Stimulated activated CD4-positive, alpha-beta T cell treated with anti-CD3 and anti-CD28 coated beads, Interleukin-4, amount 100 ng/mL, for 1 hour (primary cell): ENCODE results near the gene ARID1B.

Experiments used
- DNase-seq: peaks from one replicate; pipeline ENCODE4 v3.0.0-alpha.2; 2020

The ARID1B gene

DNA sequence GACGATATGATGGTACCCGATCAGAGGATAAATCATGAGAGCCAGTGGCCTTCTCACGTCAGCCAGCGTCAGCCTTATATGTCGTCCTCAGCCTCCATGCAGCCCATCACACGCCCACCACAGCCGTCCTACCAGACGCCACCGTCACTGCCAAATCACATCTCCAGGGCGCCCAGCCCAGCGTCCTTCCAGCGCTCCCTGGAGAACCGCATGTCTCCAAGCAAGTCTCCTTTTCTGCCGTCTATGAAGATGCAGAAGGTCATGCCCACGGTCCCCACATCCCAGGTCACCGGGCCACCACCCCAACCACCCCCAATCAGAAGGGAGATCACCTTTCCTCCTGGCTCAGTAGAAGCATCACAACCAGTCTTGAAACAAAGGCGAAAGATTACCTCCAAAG is 423.9 kb downstream of the ARID1B start:
- DNase-seq, result no peak

DNA sequence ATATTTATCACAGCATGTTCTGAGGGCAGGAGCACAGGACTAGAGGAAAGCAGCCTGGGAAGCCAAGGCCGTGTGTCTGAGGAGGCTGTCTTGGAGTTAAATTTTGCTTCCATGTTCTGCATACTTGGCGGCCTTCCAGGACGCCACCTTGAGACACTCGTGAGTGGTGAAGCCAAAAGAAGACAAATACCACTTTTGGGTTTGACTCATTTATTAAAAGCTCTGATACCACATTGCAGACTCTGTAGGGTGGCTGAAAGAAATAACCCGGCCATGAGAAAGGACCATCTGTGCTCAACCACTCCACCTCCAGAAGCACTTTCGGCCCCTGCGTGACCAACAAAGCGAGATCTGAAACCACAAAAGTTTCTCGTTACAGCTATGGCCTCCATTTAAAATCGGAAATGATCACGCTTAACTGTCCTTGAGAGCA is 426.1 kb downstream of the ARID1B start:
- no peak for DNase-seq

DNA sequence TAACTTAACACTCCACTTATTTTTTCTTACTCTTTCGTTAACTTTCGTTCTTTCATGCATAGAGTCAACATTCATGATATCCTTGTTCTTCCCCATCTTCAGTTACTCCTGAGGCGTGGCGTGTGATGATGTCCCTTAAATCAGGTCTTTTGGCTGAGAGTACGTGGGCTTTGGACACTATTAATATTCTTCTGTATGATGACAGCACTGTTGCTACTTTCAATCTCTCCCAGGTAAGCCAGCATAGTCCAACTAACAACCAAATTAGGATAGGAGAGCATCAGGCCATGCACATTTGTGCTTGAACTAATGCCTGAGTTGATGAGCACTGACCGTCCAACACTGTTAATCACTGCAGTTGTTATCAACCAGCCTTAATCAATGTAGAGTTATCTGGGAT is 426.6 kb downstream of the ARID1B start:
- DNase-seq, result no peak

DNA sequence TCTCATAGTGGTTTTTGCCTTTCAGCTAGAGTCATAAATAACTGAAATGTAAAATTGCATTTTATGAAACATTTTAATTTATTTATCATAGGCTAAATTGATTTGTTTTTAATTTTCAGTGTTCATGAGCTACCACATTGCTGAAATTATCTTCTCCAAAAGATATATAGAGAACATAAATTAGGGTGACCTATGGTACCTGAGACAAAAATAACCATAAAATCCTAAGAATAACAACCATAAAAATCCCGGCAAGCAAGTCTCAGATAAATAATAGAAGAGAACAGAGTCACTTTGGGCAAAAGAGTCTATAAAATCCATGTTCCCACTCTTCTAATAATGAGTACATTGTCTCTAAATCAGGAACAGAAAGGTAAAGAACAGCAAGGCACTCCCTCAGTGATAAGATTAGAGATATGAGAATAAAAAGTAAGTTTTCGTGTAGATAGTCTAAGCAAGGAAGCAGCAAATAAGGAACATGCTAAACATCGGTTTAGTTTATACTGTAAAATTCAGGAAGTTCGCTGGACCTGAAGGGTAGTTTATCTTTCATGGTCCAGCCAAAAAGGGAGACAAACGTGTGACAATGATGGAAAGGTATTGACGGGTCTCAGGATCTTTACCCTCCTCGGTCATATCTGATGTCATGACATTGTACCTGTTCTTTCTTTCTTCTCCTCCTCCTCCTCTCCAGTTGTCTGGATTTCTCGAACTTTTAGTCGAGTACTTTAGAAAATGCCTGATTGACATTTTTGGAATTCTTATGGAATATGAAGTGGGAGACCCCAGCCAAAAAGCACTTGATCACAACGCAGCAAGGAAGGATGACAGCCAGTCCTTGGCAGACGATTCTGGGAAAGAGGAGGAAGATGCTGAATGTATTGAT is 428.5 kb downstream of the ARID1B start:
- DNase-seq, result no peak

DNA sequence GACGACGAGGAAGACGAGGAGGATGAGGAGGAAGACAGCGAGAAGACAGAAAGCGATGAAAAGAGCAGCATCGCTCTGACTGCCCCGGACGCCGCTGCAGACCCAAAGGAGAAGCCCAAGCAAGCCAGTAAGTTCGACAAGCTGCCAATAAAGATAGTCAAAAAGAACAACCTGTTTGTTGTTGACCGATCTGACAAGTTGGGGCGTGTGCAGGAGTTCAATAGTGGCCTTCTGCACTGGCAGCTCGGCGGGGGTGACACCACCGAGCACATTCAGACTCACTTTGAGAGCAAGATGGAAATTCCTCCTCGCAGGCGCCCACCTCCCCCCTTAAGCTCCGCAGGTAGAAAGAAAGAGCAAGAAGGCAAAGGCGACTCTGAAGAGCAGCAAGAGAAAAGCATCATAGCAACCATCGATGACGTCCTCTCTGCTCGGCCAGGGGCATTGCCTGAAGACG is 429.2 kb downstream of the ARID1B start:
- DNase-seq, result no peak

- DNase-seq, result no peak
These were observed 430.4 kb downstream of the ARID1B start for GRCh38 chr6:157207521-157208076.

- no peak for DNase-seq
These were observed 432.8 kb downstream of the ARID1B start for GRCh38 chr6:157209865-157210530.

GRCh38 chr6:157210954-157211353 is 433.8 kb downstream of the ARID1B start:
- no peak for DNase-seq

DNA sequence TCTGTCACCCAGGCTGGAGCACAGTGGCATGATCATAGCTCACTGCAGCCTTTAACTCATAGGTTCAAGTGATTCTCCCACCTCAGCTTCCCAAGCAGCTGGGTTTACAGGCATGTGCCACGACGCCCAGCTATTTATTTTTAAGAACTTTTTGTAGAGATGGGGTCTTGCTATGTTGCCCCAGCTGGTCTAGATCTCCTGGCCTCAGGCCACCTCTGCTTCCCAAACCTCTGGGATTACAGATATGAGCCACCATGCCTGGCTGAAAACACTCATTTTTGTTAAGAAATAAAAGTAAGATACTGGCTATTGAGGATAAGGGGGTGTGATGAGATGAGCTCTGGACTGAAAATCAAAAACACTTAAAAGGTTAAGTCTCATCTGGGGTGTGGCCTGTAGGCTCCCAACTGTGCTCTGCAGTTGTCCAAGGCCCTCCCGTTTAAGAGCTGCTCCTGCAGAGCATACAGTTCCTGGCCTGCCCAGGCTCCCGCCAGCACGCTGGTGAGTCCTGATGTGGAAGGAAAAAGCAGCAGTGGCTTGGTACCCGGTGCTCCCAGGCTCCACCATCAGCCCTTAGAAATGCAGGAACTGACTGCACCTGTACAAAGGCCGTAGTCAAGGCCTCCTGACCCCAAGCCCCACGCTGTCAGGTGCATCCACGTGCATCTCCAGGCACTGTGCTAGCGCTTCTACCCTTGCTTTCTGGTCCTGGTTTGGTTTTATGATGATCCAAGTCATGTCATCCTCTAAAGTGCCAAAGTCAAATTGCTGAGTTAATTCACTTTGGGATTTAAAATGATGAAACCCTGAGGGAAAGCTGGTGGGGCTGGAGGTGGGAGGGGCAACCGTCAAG is 434.7 kb downstream of the ARID1B start:
- no peak for DNase-seq

- no peak for DNase-seq
These were observed 436.2 kb downstream of the ARID1B start for GRCh38 chr6:157213426-157213825.

DNA sequence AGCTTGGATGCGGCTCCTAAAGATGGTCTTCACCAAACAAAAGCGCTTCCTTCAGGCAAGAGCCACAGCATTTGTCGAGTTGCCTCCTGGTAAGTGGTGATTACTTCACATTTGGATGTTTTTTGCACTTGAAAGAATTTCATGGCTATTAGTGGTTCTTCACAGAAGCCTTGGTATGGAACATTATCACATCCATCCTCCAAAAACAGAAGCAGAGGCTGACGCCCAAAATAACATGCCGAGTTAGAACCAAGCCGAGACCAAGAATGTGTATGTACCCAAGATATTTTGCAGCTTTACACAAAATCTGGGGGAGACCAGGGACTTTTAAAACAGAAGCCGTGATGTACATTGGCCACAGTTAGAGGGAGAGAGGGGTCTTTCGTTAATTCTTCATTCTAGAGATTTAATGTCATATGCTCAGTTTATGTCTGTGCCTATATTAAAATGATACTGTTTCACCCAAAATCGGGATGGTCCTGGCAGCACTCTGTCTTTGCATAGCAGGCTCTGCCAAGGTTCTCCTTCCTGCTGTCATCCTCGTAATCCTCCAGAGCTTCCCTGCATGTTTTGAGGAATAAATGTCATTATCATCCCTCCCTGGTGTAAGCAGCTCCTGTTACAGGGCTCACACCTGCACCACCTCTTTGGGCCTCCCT is 436.9 kb downstream of the ARID1B start:
- no peak for DNase-seq

GRCh38 chr6:157215717-157216116 is 438.5 kb downstream of the ARID1B start:
- DNase-seq, result no peak

DNA sequence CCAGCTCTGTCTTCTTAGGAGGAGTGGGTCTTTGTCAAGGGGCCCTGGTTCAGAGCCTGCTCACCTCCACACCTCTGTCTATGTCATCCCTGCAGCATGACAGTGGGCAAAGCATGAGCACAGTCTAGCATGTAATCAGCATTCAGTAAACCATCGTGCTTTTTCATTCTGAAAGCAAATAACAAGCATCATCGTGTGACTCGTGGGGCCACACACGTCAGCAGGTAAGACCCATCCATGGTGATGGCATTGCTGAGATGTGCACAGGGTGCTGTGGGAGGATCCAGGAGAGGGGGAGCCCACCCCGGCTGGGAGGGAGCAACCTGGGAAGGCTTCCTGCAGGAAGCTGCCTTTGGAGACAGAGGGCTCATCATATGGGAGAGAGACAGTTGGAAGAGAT is 439.4 kb downstream of the ARID1B start:
- no peak for DNase-seq

DNA sequence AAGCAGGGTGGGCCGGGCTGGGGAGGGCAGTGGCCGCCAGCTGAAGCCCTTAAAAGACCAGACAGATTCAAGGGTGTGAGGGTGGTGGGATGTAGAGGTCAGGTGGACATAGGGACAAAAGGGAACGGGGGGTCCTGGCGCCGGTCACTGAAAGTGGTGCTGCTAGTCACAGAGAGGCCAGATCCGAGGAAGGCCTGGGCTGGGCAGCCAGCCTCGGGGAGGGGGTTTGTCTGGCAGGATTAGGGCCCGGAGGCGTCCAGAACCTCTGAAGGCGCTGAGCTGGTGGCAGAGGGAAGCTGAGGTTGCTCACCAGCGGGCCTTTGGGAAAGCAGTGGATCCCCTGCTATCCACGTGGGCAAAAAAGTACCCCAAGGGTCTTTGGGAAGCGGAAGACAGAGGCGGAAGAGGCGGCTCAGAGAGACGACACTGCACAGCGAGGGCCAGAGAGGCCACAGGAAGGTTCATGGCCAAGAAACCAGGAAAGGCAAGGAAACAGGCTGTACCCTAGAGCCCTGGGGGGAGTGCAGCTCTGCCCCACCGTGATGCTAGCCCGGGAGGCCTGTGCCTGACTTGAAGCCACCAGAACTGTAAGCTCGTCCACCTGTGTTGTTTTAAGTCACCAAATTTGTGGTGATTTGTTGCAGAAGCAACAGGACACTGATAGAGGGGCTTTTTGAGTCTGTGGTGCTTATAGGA is 440.2 kb downstream of the ARID1B start:
- no peak for DNase-seq

GRCh38 chr6:157217894-157218370 is 440.8 kb downstream of the ARID1B start:
- DNase-seq, result no peak

DNA sequence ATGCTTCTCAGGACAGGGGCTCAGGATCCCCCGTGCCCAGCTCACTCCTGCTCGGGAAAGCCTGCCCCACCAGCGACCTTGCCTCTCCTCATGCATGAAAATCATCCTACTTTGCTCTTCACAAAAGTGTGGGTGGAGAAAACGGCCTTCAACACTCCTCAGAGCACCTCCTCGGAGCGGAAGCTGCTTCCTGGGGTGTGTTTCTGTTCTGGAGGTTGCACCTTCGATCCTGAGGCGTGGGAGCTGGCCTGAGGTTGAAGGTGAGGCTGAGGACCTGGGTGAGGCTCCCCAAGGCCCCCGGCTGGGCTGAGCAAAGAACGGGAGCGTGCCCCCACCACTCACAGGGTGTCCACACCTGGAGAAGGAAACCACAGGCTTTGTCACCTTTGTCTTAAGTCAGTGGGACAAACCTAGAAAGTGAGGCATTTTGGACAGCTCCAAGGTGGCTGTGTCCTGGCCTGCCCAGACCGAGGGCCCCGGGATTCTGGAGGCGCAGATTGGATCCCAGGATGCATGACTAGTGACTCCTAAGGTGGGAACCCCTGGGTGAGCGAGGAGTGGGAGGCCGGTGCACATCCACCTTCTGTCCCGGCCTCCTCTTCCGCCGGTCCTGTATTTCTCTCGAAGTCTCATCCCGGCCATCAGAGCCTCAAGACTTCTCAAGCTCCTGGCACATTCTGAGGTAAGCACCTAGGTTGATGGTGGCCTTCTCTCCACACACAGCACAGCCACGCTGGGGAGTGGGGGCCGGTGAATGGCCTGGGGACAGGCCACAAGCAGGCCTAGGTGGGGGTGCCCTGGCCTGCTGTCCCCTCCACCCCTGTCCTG is 441.4 kb downstream of the ARID1B start:
- DNase-seq, result no peak

DNA sequence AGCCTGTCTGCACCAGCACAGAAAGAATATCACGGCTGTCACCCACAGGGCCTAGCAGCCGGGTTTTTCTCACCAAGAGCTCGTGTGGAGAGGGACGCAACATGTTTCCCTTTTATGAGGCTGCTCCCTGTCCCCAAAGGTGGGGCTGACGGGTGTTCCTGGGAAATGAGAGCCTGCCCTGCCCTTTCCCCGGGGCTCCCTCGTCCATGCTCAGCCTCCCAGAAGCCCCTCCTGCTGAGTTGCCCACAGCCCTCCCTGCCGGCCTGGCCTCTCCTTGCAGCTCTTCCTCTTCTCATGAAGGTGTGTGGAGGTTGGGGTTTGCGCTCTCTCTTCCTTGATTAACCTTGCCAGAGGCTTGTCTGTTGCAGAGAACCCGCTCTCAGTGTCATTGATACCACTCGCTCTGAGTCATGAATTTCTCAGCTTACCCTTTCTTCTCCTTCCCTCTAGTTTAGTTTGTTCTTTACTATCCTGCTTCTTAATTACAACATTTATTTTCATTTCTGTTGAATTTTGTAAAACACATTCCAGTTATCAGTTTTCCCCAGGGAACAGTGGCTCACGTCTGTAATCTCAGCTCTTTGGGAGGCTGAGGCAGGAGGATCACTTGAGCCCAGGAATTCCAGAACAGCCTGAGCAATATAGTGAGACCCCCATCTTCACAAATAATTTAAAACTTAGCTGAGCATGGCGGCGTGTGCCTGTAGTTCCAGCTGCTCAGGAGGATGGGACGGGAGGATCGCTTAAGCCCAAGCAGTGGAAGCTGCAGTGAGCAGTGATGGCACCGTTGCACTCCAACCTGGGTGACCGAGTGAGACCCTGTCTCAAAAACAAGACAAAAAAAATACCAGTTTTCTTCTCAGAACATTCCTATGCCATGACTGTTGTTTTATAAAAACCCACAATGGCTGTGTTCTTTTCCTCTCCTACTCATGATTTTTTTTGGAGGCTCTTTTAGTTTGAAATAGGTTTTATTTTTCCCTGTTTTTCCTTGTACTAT is 442.3 kb downstream of the ARID1B start:
- DNase-seq, result no peak

DNA sequence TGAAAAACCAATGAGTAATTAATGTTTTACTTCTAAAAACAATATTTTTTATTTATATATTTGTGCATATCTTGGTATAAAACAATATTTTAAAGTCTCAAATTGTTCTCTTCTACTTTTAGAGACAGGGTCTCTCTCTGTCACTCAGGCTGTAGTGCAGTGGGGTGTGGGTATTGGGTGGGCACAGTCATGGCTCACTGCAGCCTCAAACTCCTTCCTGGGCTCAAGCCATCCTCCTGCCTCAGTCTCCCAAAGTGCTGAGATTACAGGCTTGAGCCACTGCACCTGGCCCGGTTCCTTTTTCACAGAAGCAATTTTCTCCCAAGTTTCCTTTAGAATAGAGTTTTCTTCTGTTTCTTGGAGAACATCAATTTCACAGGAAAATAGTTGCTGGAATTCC is 443.3 kb downstream of the ARID1B start:
- DNase-seq, result no peak
